GM15510 (cell line): Measurements from ENCODE around the gene MMD.

ENCODE experiments used
- POLR2A ChIP-seq: IDR thresholded peaks from 3 replicates; pipeline ENCODE4 v1.6.1; 2011; ENCODE audit warnings: borderline replicate concordance; ENCODE audit not compliant: insufficient read length; ENCODE audit errors: extremely low read depth

MMD gene

GRCh38 chr17:55421179-55421934 is at the start of gene MMD:
Gene MMD (minus strand): TSS chr17:55421835. CDS start chr17:55421695, 140 bp downstream.
- peak; percentile 52 for TF ChIP-seq POLR2A

- no peak for TF ChIP-seq POLR2A
Measured at GRCh38 chr17:55466671-55467070, 45.0 kb upstream of the MMD start.

GRCh38 chr17:55463600-55463999 is 42.0 kb upstream of the MMD start:
- no peak for TF ChIP-seq POLR2A

GRCh38 chr17:55462711-55463110 is 41.1 kb upstream of the MMD start:
- TF ChIP-seq POLR2A, result no peak

- no peak for TF ChIP-seq POLR2A
Measured at GRCh38 chr17:55462234-55462633, 40.6 kb upstream of the MMD start.

- no peak for TF ChIP-seq POLR2A
Measured at GRCh38 chr17:55458978-55459377, 37.3 kb upstream of the MMD start.

- TF ChIP-seq POLR2A, result no peak
Measured at GRCh38 chr17:55458287-55458900, 36.8 kb upstream of the MMD start.

- TF ChIP-seq POLR2A, result no peak
Measured at GRCh38 chr17:55456307-55457240, 34.9 kb upstream of the MMD start.

- TF ChIP-seq POLR2A, result no peak
Measured at GRCh38 chr17:55454906-55455474, 33.4 kb upstream of the MMD start.

- no peak for TF ChIP-seq POLR2A
Measured at GRCh38 chr17:55453839-55454557, 32.4 kb upstream of the MMD start.

- TF ChIP-seq POLR2A, result no peak
Measured at GRCh38 chr17:55452139-55452790, 30.6 kb upstream of the MMD start.

GRCh38 chr17:55451758-55452138 is 30.1 kb upstream of the MMD start:
- no peak for TF ChIP-seq POLR2A

- no peak for TF ChIP-seq POLR2A
Measured at GRCh38 chr17:55451203-55451641, 29.6 kb upstream of the MMD start.
